ENCODE results near the gene DLL1. TPM values are rescaled to one million over a fixed set of nuclear protein-coding genes. Genes with fewer than 3 reads are reported as not detected.

DLL1 gene
- total RNA-seq, 1 donor from 2014 or later = 59.8 TPM

DNA sequence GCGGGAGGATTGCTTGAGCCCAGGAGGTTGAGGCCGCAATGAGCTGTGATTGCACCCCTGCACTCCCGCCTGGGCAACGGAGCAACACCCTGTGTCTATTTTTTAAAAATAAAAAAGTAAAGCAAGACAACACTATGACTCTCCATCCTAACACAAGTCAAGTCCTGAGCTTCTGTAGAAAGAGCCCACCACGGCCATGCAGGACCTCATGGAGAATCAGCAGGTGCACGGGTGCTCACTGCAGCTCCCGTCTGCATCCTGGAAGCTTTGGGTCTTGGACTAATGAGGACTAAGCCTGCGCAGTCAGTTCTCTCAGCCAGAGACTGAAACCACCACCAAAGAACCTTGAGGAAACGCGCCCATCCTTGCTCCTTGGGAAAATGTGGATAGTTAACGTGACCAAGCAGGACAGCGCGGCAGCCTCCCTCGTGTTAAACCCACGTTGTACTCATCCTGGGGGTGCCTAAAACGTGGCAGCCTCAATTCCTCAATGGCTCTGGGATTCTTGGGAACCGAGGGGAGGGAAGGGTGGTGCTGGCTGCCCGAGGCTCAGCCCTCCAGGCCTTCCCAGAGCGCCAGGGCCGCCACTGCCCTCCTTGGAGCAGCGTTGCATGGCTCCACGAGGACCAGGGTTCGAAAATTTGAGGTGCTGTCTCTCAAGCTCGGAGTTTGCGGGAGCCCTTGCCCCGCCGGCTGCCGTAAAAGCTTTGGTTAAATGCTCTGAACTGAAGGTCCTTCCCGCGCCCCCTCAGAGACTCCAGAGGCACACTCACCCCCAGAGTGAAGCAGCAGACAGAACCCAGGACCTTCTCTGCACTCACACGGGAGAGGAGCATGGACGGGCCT is 29.0 kb downstream of the DLL1 start:
- no peak overlapping the region for H3K27ac Mint-ChIP-seq (ENCODE audit: unreplicated experiment)
- DNase-seq (ENCODE audit: low read depth, low spot score) = no peak
- no peaks in the 10 kb centered on the region for H3K36me3 Mint-ChIP-seq (ENCODE audit: low read depth)

DNA sequence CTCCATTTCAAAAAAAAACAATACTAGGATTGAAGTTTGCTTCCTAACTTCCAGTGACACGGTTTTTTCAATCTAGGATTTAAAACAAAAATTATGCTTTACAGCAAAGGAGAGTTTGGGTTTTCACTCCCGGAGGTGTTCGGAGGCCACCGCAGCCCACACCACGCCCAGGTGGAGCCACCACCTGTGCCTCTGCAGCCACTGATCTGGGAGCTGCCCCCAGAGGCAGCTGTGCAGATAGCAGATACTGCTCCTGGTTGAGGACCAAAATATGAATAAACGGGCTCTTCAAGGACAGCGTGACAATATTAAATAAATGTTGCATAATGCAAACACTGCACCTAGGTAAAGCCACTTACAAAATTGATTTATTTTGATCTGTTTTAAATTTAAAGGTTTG is 30.2 kb downstream of the DLL1 start:
- no peak for DNase-seq (ENCODE audit: low read depth, low spot score)
- peaks cover 15% of the 10 kb centered on the region for H3K4me1 Mint-ChIP-seq
- no peak overlapping the region for H3K4me3 Mint-ChIP-seq
- H3K27ac Mint-ChIP-seq (ENCODE audit: unreplicated experiment) = no peak overlapping the region
- no peaks in the 10 kb centered on the region for H3K9me3 Mint-ChIP-seq
- peaks cover 2% of the 10 kb centered on the region for H3K27me3 Mint-ChIP-seq (ENCODE audit: low read depth)
- H3K36me3 Mint-ChIP-seq (ENCODE audit: low read depth) = no peaks in the 10 kb centered on the region
- TF ChIP-seq, protein P1, sequence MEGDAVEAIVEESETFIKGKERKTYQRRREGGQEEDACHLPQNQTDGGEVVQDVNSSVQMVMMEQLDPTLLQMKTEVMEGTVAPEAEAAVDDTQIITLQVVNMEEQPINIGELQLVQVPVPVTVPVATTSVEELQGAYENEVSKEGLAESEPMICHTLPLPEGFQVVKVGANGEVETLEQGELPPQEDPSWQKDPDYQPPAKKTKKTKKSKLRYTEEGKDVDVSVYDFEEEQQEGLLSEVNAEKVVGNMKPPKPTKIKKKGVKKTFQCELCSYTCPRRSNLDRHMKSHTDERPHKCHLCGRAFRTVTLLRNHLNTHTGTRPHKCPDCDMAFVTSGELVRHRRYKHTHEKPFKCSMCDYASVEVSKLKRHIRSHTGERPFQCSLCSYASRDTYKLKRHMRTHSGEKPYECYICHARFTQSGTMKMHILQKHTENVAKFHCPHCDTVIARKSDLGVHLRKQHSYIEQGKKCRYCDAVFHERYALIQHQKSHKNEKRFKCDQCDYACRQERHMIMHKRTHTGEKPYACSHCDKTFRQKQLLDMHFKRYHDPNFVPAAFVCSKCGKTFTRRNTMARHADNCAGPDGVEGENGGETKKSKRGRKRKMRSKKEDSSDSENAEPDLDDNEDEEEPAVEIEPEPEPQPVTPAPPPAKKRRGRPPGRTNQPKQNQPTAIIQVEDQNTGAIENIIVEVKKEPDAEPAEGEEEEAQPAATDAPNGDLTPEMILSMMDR (conservative IDR thresholded peaks at IDR 0.05) = peak; percentile 39

More for the DNA sequence above, 29.0 kb downstream of the DLL1 start:
- peaks cover 2% of the 10 kb centered on the region for H3K27me3 Mint-ChIP-seq (ENCODE audit: low read depth)
- no peaks in the 10 kb centered on the region for H3K9me3 Mint-ChIP-seq
- TF ChIP-seq, protein P1 (conservative IDR thresholded peaks at IDR 0.05) = no peak
- H3K4me3 Mint-ChIP-seq = no peak overlapping the region
- H3K4me1 Mint-ChIP-seq = peaks cover 24% of the 10 kb centered on the region

DNA sequence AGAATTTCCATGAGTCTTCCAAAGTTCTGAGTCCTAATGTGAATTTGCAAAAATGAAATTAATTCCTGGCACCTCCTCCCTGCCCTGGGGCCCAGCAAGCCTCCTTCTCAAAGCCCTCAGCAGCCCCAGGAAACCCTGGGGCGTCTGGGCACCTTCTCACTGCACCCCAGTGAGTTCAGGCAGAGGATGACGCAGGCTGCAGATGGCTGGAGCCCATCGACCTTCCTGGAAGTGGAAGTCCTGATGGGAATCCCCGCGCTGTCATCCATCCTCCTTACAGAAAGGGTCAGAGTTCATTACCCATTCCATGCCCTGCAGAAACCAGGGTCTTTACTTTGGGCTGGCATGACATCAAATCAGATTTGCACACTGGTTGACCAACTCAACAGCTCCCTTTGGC is 31.6 kb downstream of the DLL1 start:
- TF ChIP-seq, protein P1 (conservative IDR thresholded peaks at IDR 0.05) = no peak
- Mint-ChIP-seq H3K36me3 (ENCODE audit: low read depth) (no peaks in the 10 kb centered on the region), H3K4me3 (no peak overlapping the region), H3K9me3 (no peaks in the 10 kb centered on the region), H3K27ac (ENCODE audit: unreplicated experiment) (peak overlapping the region; percentile 67), H3K4me1 (peaks cover 9% of the 10 kb centered on the region), H3K27me3 (ENCODE audit: low read depth) (peaks cover 5% of the 10 kb centered on the region)
- DNase-seq (ENCODE audit: low read depth, low spot score) = no peak

DNA sequence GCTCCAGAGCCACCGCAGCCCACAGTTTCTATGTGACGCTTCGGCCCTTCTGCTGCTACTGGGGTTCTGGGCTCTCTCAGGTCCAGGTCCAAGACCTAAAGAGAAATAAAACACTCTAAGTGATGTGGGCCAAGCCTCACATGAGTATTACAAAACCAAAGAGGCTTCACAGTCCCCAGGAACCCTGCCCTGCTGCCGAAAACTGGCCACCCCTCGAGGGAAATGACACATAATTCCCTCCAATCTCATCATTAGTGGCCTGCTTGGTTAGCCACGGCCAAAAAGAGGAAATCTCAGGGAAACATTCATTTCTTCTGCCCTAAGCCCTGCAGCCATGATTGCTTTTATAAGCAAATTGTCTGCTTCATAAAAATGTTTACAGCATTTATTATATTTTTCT is 32.5 kb downstream of the DLL1 start:
- no peak overlapping the region for H3K27ac Mint-ChIP-seq (ENCODE audit: unreplicated experiment)
- H3K36me3 Mint-ChIP-seq (ENCODE audit: low read depth) = no peaks in the 10 kb centered on the region
- TF ChIP-seq, protein P1 (conservative IDR thresholded peaks at IDR 0.05) = no peak
- H3K4me3 Mint-ChIP-seq = no peak overlapping the region
- no peaks in the 10 kb centered on the region for H3K9me3 Mint-ChIP-seq
- H3K4me1 Mint-ChIP-seq = peaks cover 4% of the 10 kb centered on the region
- no peak for DNase-seq (ENCODE audit: low read depth, low spot score)
- H3K27me3 Mint-ChIP-seq (ENCODE audit: low read depth) = peaks cover 5% of the 10 kb centered on the region

DNA sequence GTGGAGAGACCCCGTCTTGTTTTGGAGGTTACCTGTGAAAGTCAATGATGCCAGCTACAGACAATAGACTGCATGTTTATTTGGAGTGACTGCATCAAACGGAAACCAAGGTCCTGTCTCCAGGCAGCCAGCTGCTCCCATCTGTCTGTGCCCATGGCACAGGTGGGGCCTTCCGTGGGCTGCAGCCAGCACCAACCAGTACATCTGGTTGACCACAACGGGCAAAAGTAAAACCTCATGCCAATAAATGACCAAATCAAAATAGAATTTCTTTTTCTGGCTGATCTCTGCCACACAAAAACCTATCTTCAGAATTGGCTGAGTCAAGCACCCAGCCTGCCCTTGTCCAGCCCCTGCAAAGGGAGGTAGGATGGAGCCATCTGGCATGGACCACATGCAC is 33.5 kb downstream of the DLL1 start:
- no peak for DNase-seq (ENCODE audit: low read depth, low spot score)
- Mint-ChIP-seq H3K27me3 (ENCODE audit: low read depth) (peaks cover 3% of the 10 kb centered on the region), H3K27ac (ENCODE audit: unreplicated experiment) (peak overlapping the region; percentile 31), H3K9me3 (no peaks in the 10 kb centered on the region), H3K4me1 (no peaks in the 10 kb centered on the region), H3K36me3 (ENCODE audit: low read depth) (no peaks in the 10 kb centered on the region), H3K4me3 (no peak overlapping the region)
- TF ChIP-seq, protein P1 (conservative IDR thresholded peaks at IDR 0.05) = no peak

Data from neural crest cell (in vitro differentiated cells).